OCI-LY7 (cell line): ENCODE data around the gene FAM98A. TPM values are rescaled to one million over a fixed set of nuclear protein-coding genes. Genes with fewer than 3 reads are reported as not detected.

Experiments used
- BruUV-seq: library from RNA; stranded (reverse); fragments of 400-500 nt; replicated peaks from 2 replicates; lab custom pipeline; 2021; lab: Mats Ljungman, UMichigan
- CTCF ChIA-PET: fragments of 300-600 bp; sonication (Branson Sonifier 250); formaldehyde crosslinking; loops from one replicate; lab custom pipeline; 2022; ENCODE audit warnings: antibody characterized with exemption; ENCODE audit not compliant: unreplicated experiment; lab: Charles Lee
- POLR2A ChIA-PET: fragments of 300-600 bp; sonication (Branson Sonifier 250); formaldehyde crosslinking; loops from one replicate; lab custom pipeline; 2022; ENCODE audit warnings: antibody characterized with exemption; lab: Charles Lee
- DNase-seq: peaks from one replicate; pipeline ENCODE4 v3.0.0-alpha.2; 2015; ENCODE audit warnings: low spot score
- H2AFZ ChIP-seq: fragments of 200-600 bp; sonication (generic), shearing (Covaris generic); 2 replicates; pipeline ENCODE4 v1.6.1; 2014; ENCODE audit warnings: mild to moderate bottlenecking, antibody characterized with exemption, low read length, moderate library complexity
- H3K27ac ChIP-seq: fragments of 200-600 bp; sonication (generic); 2 replicates; pipeline ENCODE4 v1.5.1; 2014; ENCODE audit warnings: mixed run types, low read depth, mild to moderate bottlenecking, moderate library complexity, low read length, inconsistent platforms; ENCODE audit not compliant: poor library complexity, severe bottlenecking
- H3K36me3 ChIP-seq: fragments of 200-600 bp; sonication (generic); 2 replicates; pipeline ENCODE4 v1.6.1; 2014; ENCODE audit warnings: mild to moderate bottlenecking, antibody characterized with exemption, low read length, moderate library complexity, mixed read lengths; ENCODE audit not compliant: insufficient read depth
- H3K4me1 ChIP-seq: fragments of 200-600 bp; sonication (generic); 2 replicates; pipeline ENCODE4 v1.5.1; 2014; ENCODE audit warnings: mild to moderate bottlenecking, low read length; ENCODE audit not compliant: insufficient read depth, poor library complexity, severe bottlenecking
- H3K4me2 ChIP-seq: fragments of 200-600 bp; sonication (generic); 2 replicates; pipeline ENCODE4 v1.6.1; 2014; ENCODE audit warnings: mild to moderate bottlenecking, low read length
- H3K4me3 ChIP-seq: fragments of 200-600 bp; sonication (generic); 2 replicates; pipeline ENCODE4 v1.5.1; 2014; ENCODE audit warnings: mild to moderate bottlenecking, low read depth, low read length; ENCODE audit not compliant: poor library complexity, severe bottlenecking
- H3K79me2 ChIP-seq: fragments of 200-600 bp; sonication (generic); 2 replicates; pipeline ENCODE4 v1.6.1; 2016; ENCODE audit warnings: low read depth, mild to moderate bottlenecking, low read length, moderate library complexity, mixed read lengths; ENCODE audit not compliant: insufficient read depth
- H3K9me2 ChIP-seq: fragments of 200-600 bp; sonication (generic); 2 replicates; pipeline ENCODE4 v1.6.1; 2016; ENCODE audit warnings: mild to moderate bottlenecking, low read length, mixed read lengths; ENCODE audit not compliant: insufficient read depth
- H3K9me3 ChIP-seq: fragments of 200-600 bp; sonication (generic); 2 replicates; pipeline ENCODE4 v1.6.1; 2014; ENCODE audit warnings: mild to moderate bottlenecking, mixed run types, low read length, mixed read lengths
- H4K20me1 ChIP-seq: fragments of 200-600 bp; sonication (generic); 2 replicates; pipeline ENCODE4 v1.6.1; 2014; ENCODE audit warnings: mild to moderate bottlenecking, antibody characterized with exemption, low read length, moderate library complexity, mixed read lengths; ENCODE audit not compliant: insufficient read depth
- EZH2phosphoT487 ChIP-seq: fragments of 200-600 bp; sonication (generic); IDR thresholded peaks from 2 replicates; pipeline ENCODE4 v1.6.1; 2018; ENCODE audit warnings: low read depth, borderline replicate concordance, mild to moderate bottlenecking, mixed run types, antibody characterized with exemption, low read length, moderate library complexity, mixed read lengths
- intact Hi-C: fragments of 100-400 bp; cut with micrococcal nuclease; formaldehyde crosslinking; loops from one replicate; pipeline ENCODE4 v1.10.0; 2022; ENCODE audit not compliant: unreplicated experiment
- total RNA-seq, 2 experiments: library from RNA; depleted of rRNA in 1 of 2; stranded (reverse); fragments of >200 nt in 1 of 2; shearing (Covaris generic) in 1 of 2; gene quantifications; 2 replicates each; pipeline ENCODE4 v1.2.3, GENCODE V29; 2014 to 2022
- TF ChIP-seq, protein P1 (sequence below): fragments of 200-600 bp; sonication (generic); conservative IDR thresholded peaks from 2 replicates; pipeline ENCODE4 v1.5.1; 2014; ENCODE audit warnings: mild to moderate bottlenecking, antibody characterized with exemption, low read length, moderate library complexity, mixed read lengths

FAM98A gene
- total RNA-seq, 2 experiments from 2014 or later: 35.7 to 55.6 TPM

GRCh38 chr2:33573657-33574056, 25.4 kb downstream of the FAM98A start:
- Histone ChIP-seq H3K4me1 (no peaks in the 10 kb centered on the region), H3K4me2 (no peak overlapping the region), H3K9me3 (no peaks in the 10 kb centered on the region), H3K79me2 (no peaks in the 10 kb centered on the region), H4K20me1 (no peaks in the 10 kb centered on the region), H2AFZ (no peak overlapping the region), H3K27ac (no peak overlapping the region), H3K36me3 (no peaks in the 10 kb centered on the region), H3K4me3 (no peak overlapping the region), H3K9me2 (no peaks in the 10 kb centered on the region)
- no TSS peak for BruUV-seq
- no peak for DNase-seq
- ChIA-PET CTCF (no interaction called here), POLR2A (no interaction called here)
- intact Hi-C loops: no loop called here
- TF ChIP-seq, protein P1, sequence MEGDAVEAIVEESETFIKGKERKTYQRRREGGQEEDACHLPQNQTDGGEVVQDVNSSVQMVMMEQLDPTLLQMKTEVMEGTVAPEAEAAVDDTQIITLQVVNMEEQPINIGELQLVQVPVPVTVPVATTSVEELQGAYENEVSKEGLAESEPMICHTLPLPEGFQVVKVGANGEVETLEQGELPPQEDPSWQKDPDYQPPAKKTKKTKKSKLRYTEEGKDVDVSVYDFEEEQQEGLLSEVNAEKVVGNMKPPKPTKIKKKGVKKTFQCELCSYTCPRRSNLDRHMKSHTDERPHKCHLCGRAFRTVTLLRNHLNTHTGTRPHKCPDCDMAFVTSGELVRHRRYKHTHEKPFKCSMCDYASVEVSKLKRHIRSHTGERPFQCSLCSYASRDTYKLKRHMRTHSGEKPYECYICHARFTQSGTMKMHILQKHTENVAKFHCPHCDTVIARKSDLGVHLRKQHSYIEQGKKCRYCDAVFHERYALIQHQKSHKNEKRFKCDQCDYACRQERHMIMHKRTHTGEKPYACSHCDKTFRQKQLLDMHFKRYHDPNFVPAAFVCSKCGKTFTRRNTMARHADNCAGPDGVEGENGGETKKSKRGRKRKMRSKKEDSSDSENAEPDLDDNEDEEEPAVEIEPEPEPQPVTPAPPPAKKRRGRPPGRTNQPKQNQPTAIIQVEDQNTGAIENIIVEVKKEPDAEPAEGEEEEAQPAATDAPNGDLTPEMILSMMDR: no peak
- no peak for TF ChIP-seq EZH2phosphoT487

DNA sequence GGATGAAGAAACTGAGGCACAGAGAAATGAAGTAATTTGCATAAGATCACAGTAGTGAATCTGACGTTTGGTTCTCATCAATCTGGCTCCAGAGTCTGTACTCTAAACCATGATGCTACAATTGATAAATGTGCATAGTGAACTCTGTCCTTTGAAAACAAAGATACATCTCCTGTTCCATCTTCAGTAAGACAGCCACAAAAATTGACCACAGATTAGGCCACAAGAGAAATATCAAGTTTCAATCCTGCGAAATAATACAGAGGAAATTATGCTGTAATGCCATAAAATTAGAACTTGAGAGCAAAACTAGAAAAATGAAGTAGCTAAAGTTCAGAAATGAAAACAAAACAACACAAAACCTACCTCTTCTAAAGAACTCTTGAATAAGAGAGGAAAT, 28.4 kb downstream of the FAM98A start:
- ChIA-PET CTCF (no interaction called here), POLR2A (no interaction called here)
- intact Hi-C loops: no loop called here
- no peaks in the 10 kb centered on the region for H4K20me1 ChIP-seq
- H3K4me1 ChIP-seq: no peaks in the 10 kb centered on the region
- H3K79me2 ChIP-seq: no peaks in the 10 kb centered on the region
- H3K4me3 ChIP-seq: no peak overlapping the region
- H3K9me2 ChIP-seq: no peaks in the 10 kb centered on the region
- no peaks in the 10 kb centered on the region for H3K9me3 ChIP-seq
- no peak for DNase-seq
- H3K36me3 ChIP-seq: no peaks in the 10 kb centered on the region
- TF ChIP-seq, protein P1: no peak
- TF ChIP-seq EZH2phosphoT487: no peak
- no peak overlapping the region for H3K4me2 ChIP-seq
- H3K27ac ChIP-seq: no peak overlapping the region
- no peak overlapping the region for H2AFZ ChIP-seq
- BruUV-seq: no TSS peak

DNA sequence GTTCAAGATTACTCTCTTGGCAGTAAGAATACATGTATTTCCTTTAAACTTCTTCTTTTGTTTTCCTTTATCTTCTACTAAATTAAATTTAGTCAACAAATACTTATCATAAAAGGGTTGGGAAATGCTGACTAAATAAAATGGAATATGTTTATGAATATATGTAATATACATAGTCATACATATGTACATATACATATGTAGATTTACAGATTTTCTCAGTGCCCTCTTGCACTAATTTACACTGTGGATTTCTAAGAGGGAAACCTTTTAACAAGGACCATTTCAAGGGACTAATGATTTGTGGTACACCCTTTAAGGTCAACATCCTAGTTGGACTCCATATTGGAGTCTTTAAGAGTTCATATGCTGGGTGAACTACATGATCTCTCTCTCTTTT, 37.2 kb downstream of the FAM98A start:
- Histone ChIP-seq H3K4me2 (no peak overlapping the region), H3K9me2 (no peaks in the 10 kb centered on the region), H3K4me1 (no peaks in the 10 kb centered on the region), H3K79me2 (no peaks in the 10 kb centered on the region), H4K20me1 (no peaks in the 10 kb centered on the region), H3K4me3 (no peak overlapping the region), H3K36me3 (no peaks in the 10 kb centered on the region), H2AFZ (no peak overlapping the region), H3K27ac (no peak overlapping the region), H3K9me3 (no peaks in the 10 kb centered on the region)
- no TSS peak for BruUV-seq
- CTCF ChIA-PET: no interaction called here
- intact Hi-C loops: no loop called here
- POLR2A ChIA-PET: interaction anchor here (0.6 to 1.7 kb wide), 4 partner anchors 10 to 880 kb away, joined by 3 to 9 read pairs (median 4); no protein-coding TSS in a partner anchor
- TF ChIP-seq, protein P1: no peak
- no peak for TF ChIP-seq EZH2phosphoT487
- no peak for DNase-seq
